Measurements from ENCODE around the gene RAB6D. TPM values are rescaled to one million over a fixed set of nuclear protein-coding genes. Genes with fewer than 3 reads are reported as not detected.
"Not testable (repeated sequence)": the region's sequence is repeated elsewhere in the genome, so short reads cannot be mapped to it uniquely, and the experiment has no call there.

Gene RAB6D
- total RNA-seq: 1 to 10 TPM; 2.9 to 4.0 TPM
- long read RNA-seq, partial matches to known transcripts: 0 of 2 reads
- long read RNA-seq, other reads (novel, unspliced or antisense): 0 of 2 reads

DNA sequence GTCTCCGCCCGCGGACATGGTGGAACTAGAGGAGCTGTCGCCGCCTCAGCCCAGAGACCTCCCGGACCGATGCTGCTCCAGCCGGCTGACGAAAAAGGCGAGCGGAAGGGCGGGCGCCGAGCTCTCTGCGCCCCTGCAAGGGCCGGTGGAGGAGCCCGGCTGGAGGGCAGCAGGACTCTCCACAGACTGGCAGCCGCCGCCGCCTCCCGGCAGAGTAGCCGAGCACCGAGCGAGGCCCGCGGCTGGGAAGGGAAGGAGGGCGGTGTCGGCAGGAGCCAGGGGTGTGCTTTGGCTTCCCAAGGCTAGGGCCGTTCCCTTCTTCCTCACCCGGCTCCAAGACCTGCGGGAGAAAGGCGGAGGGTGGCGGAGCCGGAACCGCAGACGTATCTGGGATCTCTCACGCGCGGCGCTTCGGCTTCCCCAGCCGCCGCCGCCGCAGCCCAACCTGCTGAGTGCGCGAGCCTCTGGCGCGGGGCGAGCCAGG, at the start of gene RAB6D:
TSS of gene RAB6D (minus strand) at position 466 of the 484 bp plus-strand sequence. CDS start at position 18, 448 bp downstream.
- ATAC-seq: peak; percentile 69
- DNase-seq: peak in 1 of 2 donors; percentile 36
- intact Hi-C loops (cut with DNase I, micrococcal nuclease): not testable (repeated sequence)

DNA sequence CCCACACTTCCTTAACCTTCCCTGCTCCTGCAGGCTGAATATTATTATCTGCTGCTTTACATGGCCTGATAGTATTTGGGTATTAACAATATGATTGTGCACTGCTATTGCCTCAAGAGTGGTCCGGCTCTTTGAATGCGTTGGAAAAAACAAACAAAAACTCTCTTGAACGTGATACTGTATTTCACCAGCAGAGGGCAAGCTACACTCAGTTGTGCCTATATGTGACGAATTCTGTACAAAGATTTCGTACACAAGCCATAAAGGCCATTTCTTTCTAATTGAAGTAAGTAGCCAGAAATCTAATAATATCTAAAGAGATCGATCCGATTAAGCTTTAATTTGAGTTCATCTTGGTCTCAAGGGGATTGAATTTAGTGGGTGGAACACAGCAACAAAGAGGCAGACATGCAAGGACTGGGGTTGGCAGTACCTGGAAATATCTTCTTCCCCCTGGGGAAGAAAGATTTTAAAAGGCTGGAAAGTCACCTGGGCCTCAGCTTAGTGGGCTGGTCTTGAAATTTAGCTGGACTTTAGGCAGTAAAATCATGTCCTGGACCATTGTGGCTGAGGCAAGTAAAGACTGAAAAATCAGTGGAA, 49.3 kb upstream of the RAB6D start:
- DNase-seq (no peak), ATAC-seq (peak; percentile 54)
- intact Hi-C loops (cut with DNase I, micrococcal nuclease): no loop called here

DNA sequence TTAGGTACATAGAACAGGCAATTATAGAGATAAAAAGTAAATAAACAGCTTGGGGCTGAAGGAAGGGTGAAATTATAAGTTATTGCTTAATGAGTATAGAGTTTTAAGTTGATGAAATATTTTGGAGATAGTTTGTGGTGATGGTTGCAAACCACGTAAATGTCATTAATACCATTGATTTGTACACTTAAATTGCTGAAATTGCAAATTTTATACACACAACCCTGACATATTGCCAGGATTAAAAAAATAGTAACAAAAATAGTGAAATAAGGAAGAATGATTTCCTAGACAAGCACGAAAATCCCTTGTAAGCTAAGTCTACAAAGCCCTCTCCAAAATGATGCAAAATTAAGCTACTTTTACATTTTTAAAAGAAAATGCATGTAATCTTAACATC, 46.2 kb upstream of the RAB6D start:
- intact Hi-C loops (cut with DNase I, micrococcal nuclease): no loop called here
- DNase-seq: no peak

DNA sequence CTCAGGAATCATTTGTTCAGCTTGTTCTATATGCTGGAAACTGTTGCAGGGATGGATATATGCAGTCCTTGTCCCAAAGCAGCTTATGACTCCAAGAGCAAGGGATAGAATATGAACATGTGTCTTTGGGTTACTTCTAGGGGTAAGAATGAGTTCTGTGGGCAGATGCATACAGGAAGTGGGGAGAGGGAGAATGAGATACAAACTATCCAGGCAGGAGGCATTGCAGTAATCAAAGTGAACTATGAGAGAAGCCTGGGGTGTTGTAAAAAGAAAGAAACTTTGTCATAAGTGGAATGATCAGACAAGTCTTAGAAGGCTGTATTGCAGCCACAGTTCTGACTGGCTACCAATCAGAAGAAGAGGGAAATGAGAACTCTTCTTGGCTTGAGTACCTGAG, 44.8 kb upstream of the RAB6D start:
- ATAC-seq: no peak
- DNase-seq: no peak
- intact Hi-C loops (cut with DNase I, micrococcal nuclease): no loop called here

More for the DNA sequence above, 46.2 kb upstream of the RAB6D start:
- no peak for ATAC-seq

DNA sequence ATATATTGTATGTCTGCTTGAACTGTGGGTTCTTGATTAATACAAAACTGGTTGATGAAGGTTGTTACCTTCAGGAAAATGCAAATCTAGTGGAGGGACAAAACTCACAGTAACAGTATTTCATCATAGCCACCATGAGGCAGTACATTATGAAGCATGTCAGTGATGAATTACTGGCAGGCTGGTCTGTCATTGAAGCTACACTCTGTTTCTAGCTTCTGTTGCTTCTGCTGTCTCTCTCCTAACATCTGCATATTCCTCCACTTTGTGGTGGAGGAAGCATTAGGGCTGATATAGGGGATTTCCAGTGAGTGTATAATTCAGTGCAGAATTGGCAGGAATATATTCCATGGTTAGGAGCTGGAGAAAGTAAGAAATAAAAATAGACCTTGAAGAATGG, 44.2 kb upstream of the RAB6D start:
- no peak for ATAC-seq
- intact Hi-C loops (cut with DNase I, micrococcal nuclease): no loop called here
- no peak for DNase-seq

DNA sequence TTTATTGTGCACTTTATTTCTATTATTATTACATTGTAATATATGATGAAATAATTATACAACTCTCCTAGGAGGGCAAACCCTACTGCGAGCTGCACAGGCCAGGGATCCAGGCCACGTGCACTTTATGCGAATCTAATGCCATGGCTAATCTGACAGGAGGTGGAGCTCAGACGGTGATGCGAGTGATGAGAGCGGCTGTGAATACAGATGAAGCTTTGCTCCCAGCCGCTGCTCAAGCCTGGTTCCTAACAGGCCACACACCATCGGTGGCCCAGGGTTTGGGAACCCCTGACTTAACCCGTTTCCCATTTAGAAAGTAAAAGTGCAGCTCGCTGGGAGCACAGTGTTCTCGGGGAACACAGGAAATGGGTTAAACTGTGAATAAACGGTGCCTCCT, 40.8 kb upstream of the RAB6D start:
- intact Hi-C loops (cut with DNase I, micrococcal nuclease): no loop called here
- DNase-seq (no peak), ATAC-seq (no peak)

DNA sequence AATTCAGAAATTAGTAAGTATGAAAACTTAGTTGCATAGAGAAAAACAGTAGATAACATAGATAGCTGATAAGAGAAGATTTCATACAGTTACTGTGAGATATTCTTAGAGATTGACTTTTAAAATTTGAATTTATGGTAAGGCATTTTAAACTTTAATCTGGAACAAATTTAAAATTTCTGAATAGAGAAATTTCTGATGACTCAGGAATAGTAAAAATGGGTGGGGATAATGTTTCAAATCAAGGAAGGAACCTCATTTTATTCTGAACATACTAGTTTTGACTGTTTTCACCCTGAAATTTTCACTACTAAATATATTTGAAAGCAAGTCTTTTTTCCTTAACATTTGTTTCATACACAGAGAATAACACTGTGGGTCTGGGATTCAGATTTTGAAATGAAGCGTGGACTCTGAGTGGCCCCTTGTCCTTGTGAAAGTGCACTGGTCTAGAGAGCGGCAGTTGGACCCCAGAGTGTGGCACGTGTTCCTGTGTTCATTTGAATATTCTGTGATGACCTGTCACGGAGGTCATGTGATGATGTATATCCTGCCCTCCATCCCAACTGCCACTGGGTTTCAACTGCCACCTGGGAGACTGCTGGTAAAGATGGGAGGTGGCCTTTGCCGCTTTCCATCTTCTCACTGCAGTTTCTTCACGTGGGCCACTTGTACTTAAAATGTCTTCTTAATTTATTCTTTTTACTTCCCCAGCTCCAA, 38.5 kb upstream of the RAB6D start:
- DNase-seq (no peak), ATAC-seq (no peak)
- intact Hi-C loops (cut with DNase I, micrococcal nuclease): no loop called here

DNA sequence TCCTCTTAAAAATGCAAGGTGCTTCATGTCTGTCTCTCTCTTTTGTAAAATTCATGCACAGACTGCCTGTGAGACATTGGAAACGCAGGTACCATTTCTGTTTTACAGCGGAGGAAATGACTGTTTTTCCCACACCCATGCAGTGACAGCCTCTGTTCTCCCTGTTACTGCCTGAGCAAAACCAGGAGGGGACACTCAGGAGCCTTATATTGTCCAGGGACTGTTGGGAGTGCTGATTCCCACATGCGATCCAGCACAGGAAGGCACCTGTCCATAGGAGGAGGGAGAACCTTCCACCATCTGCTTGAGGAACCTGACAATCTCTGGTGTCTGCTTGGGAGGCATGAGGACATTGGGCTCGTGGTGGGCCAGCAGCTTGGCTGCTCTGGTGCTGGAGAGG, 36.9 kb upstream of the RAB6D start:
- intact Hi-C loops (cut with DNase I, micrococcal nuclease): no loop called here
- DNase-seq (no peak), ATAC-seq (no peak)

DNA sequence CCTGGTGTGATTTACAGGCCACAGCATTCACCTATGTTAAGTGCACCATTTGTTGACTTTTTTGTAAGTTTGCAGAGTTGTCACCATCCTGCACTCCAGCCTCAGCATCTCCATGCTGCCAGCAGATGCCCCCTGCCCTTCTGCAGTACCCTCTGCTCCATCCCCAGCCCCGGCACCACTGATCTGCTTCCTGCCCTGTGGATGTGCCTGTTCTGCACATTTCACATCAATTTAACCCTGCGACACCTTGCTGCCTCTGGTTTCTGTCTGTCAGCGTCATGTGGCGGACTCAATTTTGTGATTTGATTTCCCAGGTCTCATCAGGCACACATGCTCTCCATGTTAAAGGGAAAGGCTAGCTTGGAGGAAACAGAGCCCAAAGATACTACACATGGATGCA, 36.5 kb upstream of the RAB6D start:
- ATAC-seq; DNase-seq; intact Hi-C loops (cut with DNase I, micrococcal nuclease): not testable (repeated sequence)

DNA sequence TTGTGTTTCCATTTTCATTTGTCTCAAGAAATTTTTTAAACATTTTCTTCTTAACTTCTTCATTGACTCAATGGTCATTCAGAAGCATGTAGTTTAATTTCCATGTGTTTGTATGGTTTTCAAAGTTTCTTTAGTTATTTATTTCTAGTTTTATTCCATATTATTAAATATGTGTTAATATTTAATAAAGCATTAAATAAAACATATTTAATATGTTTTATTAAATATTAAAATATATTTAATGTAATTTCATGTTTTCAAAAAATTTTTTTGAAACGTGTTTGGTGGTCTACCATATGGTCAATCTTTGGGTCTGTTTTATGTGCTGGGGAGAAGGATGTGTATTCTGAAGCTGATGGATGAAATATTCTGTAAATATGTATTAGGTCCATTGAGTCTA, 32.2 kb upstream of the RAB6D start:
- DNase-seq; intact Hi-C loops (cut with DNase I, micrococcal nuclease); ATAC-seq: not testable (repeated sequence)

DNA sequence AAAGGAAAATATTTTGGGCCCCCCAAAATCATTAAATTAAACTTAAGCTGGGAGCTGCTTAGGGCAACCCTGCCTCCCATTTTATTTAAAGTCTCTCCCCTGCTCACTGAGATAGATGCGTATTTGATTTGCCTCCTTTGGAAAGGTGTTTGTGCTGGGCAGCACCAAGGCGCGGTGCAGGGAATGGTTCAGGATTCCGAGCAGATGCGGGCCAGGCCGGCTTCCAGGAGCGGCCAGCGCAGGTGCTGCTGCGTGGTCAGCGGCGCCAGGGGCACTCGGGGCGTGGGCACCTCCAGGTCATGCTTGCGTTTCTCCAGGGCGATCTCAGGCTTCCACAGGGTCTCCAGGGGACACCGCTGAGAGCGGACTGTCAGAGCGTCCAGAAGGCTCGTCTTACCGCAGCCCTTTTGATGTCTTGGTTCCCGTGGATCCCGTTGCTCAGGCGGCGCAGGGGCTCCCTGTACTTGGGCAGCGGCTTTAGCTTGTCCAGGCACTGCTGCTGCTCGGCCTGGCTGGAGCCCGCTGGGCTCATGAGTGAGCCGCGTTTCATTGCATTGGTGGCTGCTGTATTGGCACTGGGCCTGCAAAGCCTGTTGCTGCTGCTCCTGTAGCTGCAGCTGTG, 31.2 kb upstream of the RAB6D start:
- intact Hi-C loops (cut with DNase I, micrococcal nuclease); DNase-seq; ATAC-seq: not testable (repeated sequence)

DNA sequence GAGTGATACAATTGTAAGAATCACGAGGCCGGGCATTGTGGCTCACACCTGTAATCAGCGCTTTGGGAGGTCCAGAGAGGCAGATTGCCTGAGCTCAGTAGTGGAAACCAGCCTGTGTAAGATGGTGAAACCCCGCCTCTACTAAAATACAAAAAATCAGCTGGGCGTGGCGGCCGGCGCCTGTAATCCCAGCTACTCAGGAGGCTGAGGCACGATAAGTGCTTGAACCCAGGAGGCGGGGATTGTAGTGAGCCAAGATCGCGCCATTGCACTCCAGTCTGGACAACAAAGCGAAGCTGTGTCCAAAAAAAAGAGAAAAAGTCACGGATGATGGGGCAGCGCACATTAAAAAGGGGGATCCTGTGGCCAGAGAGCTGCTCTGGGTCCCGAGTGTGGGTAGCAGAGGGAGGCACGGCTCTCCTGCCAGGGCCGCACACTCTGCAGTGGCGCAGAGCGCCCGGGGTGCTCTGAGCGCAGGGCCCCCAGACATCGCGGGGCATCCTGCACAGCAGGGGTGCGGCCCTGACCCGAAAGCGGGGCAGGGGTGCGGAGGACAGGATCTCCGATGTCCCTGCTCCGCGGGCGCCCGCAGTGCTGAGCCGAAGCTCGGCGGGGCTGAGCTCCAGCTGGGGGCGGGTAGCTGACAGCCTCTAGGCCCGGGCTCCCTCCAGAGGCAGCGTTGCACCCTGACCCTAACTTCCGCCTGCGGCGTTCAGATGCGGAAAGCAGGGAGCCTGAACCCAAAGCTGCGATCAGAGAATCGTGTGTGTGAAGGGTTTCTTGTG, 30.4 kb upstream of the RAB6D start:
- DNase-seq: peak; percentile 48 to 69
- intact Hi-C loops (cut with DNase I, micrococcal nuclease): no loop called here
- ATAC-seq: peak; percentile 99

DNA sequence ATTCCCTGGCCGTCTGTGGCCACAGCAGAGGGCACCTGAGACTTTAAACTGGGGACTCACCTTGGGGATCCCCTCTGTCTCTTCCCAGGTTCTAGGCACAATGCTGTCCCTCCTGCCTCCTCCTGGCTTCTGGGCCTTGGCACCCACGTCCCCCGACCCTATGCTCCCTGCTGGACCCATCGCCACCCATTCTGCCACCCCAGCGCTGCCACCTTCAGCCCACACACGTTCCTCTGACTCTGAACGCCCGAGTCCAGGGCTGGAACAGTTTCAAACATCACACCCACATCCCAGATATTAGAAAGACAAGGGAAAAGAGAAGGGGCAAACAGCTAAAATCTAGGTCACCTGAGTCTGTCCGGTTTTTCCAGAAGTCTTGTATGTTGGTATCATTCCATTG, 28.0 kb upstream of the RAB6D start:
- ATAC-seq; intact Hi-C loops (cut with DNase I, micrococcal nuclease); DNase-seq: not testable (repeated sequence)

DNA sequence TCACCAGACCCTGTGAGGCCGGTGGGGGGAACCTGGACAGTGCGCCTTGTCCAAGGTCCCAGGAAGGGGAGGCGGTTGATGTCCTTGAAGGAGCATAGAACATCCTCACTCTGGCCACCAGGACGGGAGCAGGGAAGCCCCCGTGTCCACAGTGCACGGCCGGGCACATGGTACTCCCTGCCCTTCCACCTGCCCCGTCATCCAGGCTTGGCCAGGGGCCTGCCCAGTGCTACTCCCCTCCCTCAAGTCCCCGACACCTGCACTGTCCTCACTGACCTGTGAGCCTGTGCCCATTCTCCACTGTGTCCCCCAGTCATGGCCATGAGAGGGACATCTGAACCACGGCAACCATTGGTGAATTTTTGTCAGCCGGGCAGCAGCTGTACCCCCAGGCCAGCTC, 27.5 kb upstream of the RAB6D start:
- ATAC-seq; intact Hi-C loops (cut with DNase I, micrococcal nuclease); DNase-seq: not testable (repeated sequence)

DNA sequence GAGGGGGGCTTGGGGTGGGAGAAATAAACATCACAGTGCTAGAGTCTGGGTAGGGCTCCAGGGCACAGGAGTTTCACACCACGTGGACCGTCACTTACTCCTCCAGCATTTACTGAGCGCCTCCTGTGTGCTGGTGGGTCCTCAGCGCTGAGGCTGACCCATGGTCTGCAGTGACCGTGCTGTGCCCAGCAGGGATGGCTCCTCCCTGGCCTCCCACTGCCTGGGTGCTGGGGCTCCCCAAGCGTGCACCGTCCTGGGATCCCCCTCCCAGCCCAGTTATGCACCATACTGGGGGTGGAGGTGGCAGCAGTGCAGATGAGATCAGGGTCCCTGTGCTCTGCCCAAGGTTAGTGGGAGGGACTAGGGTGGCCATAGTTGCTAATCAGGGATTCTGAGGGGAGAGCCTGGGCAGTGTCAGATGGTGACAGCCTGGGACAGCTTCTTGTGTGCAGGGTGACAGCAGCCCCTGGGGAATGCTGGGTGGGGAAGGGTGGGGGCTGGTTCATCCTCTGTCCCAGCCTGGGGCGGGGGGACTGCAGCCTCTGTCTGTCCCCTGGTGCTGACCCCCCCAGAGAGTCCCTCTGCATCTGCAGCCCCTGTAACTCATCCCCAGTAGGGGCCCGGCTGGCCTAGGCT, 26.6 kb upstream of the RAB6D start:
- intact Hi-C loops (cut with DNase I, micrococcal nuclease); DNase-seq; ATAC-seq: not testable (repeated sequence)

DNA sequence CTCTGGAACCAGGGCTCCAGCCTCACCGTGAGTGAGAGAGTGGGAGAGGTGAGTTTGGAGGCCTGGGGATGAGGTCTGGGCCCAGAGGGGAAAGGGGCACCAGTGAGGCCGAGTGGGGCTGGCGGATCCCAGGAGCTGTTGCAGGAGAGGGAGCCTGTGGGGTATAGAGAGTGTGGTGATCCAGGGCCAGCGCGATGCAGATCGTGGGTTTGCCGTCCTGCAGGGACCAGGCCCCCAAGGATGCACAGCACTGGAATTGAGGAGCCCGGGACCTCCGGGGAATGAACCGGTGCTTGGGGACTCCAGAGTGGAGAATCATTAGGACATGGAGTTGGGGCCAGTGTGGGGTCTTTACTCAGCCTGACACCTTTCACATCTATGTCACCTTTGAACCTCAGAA, 25.7 kb upstream of the RAB6D start:
- intact Hi-C loops (cut with DNase I, micrococcal nuclease): no loop called here
- ATAC-seq (no peak), DNase-seq (no peak)

DNA sequence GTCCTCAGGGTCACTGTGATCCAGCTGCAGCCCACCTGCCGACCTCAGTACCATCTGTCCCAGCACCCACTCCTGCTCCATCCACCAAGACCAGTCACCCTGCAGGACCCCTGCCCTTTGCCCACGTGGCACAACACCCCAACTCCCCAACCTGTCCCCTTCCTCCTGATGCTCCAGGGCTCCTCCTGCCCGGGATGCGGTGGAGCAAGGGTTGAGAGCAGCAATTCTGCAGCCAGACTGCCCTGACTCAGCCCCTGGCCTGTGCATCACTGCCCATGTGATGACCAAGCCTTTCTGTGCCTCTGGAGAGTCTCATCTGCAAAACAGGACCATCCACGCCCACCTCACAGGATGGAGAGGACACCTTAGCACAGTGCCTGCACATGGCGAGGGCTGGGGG, 24.9 kb upstream of the RAB6D start:
- DNase-seq; intact Hi-C loops (cut with DNase I, micrococcal nuclease); ATAC-seq: not testable (repeated sequence)

DNA sequence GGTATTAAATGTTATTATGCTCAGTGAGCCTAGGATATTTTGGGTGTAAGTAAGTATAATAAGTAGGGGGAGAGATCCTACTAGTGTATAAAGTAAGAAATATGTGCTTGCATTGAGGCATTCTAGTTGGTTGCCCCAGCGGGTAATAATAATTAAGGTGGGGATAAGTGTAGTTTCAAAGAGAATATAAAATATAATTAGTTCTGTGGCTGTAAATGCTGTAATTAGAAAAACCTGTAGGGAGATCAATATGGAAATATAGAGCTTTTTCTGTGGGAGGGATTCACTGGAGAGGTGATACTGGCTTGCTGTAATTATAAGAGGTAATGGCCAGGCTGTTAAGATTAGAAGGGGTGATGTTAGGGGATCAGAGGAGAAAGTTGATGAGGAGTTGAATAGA, 9.1 kb upstream of the RAB6D start:
- ATAC-seq; DNase-seq; intact Hi-C loops (cut with DNase I, micrococcal nuclease): not testable (repeated sequence)

DNA sequence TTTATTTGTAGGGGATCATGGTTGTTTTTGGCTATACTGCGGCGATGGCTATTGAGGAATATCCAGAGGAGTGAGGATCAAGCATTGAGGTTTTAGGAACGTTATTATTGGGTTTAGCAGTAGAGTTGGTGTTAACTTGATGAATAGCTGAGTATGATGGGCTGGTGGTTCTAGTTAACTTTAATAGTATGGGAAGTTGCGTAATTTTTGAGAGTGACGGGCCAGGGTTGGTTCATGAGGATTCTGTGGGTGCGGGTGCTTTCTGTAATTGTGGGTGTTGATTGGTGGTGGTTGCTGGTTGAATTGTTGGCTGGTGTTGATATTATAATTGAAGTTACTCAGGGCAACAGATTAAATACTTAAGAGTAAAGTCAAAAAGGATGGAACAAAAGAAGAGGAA, 6.0 kb upstream of the RAB6D start:
- ATAC-seq (no peak), DNase-seq (no peak)
- intact Hi-C loops (cut with DNase I, micrococcal nuclease): no loop called here

All from left colon (tissue), 2 donors.